Upper lobe of left lung (tissue), 4 donors: ENCODE results near the gene VASN.

ENCODE experiments used
- CTCF ChIP-seq, 6 experiments: fragments of 450-650 bp in 4 of 6; fragments of 200-600 bp in 2 of 6; sonication (generic) in 2 of 6; IDR thresholded peaks; one replicate each; pipeline ENCODE4 v1.5.1; 2016 to 2019; ENCODE audit warnings: antibody characterized with exemption in 6 of 6
- POLR2A ChIP-seq, 4 donors: fragments of 450-650 bp; IDR thresholded peaks; one replicate each; pipeline ENCODE4 v1.5.1; 2016 to 2017; ENCODE audit warnings: antibody characterized with exemption in 4 of 4, mild to moderate bottlenecking in 2 of 4
- POLR2AphosphoS5 ChIP-seq, 2 donors: sonication (generic); formaldehyde crosslinking; IDR thresholded peaks; one replicate each; pipeline ENCODE4 v1.5.1; 2017; ENCODE audit warnings: antibody characterized with exemption in 2 of 2

DNA sequence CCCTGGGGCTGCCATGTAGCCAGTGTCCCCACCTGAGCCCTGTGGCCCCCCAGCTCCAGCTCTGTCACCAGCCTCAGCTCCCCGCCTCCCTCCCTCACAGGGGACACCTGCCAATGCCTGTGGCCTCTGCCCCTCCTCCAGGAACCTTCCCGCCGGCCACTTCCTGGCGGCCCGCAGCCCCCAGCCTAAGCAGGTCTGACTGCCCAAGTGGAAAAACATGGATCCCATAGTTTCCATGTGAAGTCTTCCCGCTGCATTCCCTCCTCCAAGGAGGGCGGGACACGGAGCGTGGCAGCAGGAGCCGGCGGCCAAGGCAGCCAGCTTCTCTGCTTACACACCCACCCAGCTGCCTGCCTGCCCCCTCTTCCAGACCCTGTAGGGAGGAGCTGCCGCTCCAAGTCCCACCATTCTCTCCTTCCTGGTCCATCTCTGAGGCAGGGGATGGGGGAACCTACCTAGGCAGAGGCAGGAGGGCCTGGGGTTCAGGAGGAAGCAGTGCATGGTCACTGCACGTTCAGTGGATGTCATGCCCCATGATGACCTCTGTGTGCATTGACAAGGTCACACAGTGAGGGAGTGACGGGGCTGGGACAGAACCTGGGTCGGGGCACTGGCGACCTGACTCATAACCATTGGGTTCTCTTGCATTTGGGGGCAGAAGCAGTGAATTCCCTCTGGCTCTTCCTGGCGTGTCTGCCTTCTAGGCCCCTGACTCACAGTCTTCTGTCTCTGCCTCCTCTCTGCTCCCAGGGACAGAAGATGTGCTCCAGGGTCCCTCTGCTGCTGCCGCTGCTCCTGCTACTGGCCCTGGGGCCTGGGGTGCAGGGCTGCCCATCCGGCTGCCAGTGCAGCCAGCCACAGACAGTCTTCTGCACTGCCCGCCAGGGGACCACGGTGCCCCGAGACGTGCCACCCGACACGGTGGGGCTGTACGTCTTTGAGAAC lies 8.7 kb downstream of the VASN start:
- TF ChIP-seq CTCF (IDR thresholded peaks at IDR 0.05), result no peak
- TF ChIP-seq POLR2A (IDR thresholded peaks at IDR 0.05), result no peak
- TF ChIP-seq POLR2AphosphoS5 (IDR thresholded peaks at IDR 0.05), result no peak
